ENCODE measurements around the gene PNPLA3. TPM values are rescaled to one million over a fixed set of nuclear protein-coding genes. Genes with fewer than 3 reads are reported as not detected.

The PNPLA3 gene
- polyA plus RNA-seq, 1 of the 3 experiments (the other 2 are of a cell fraction), result 3.2 TPM

- ChIA-PET CTCF (interaction anchor here (0.9 to 1.3 kb wide), 2 partner anchors 8 to 36 kb away, joined by 3 read pairs; no protein-coding TSS in a partner anchor), POLR2A (no interaction called here)
- 70% methylated on average over 13 of the region's 16 CpGs for WGBS (ENCODE audit: low lambda C conversion rate)
- no peak overlapping the region for H3K4me2 ChIP-seq
- H3K27ac ChIP-seq (ENCODE audit: low read depth in 2 of 2, low read length in 1 of 2), result no peak overlapping the region
- no peaks in the 10 kb centered on the region for H3K9me3 ChIP-seq
- no peak for TF ChIP-seq USF2 (IDR thresholded peaks at IDR 0.05; ENCODE audit: borderline replicate concordance, low read depth, low read length)
- no peak for TF ChIP-seq TEAD4 (IDR thresholded peaks at IDR 0.05; ENCODE audit: borderline replicate concordance, insufficient read depth)
- peak; percentile 35 for TF ChIP-seq FOSL2 (IDR thresholded peaks at IDR 0.05; ENCODE audit: borderline replicate concordance, low read depth)
- TF ChIP-seq NFIC (IDR thresholded peaks at IDR 0.05; ENCODE audit: borderline replicate concordance), result no peak
- TF ChIP-seq GABPA (IDR thresholded peaks at IDR 0.05; ENCODE audit: low read depth), result no peak
- peaks cover 16 to 19% of the 10 kb centered on the region in 2 experiments; a peak in 3 of 4 replicates for H3K4me1 ChIP-seq (ENCODE audit: control insufficient read depth in 1 of 2, insufficient read depth in 2 of 2, low read depth in 1 of 2, low read length in 1 of 2)
- no peak overlapping the region for H3K9ac ChIP-seq
- H3K9me2 ChIP-seq, result no peaks in the 10 kb centered on the region
- DNase-seq, result peak; percentile 12
- no peaks in the 10 kb centered on the region for H4K20me1 ChIP-seq (ENCODE audit: insufficient read depth)
- no peaks in the 10 kb centered on the region for H3K36me3 ChIP-seq (replicated peaks in 1 of 2; ENCODE audit: control insufficient read depth in 1 of 2, insufficient read depth in 2 of 2, low read length in 1 of 2)
- no peak overlapping the region for H3K4me3 ChIP-seq (ENCODE audit: low read depth in 2 of 2, low read length in 1 of 2)
- H3K79me2 ChIP-seq (ENCODE audit: insufficient read depth), result no peaks in the 10 kb centered on the region
- H3K27me3 ChIP-seq (ENCODE audit: insufficient read depth), result no peaks in the 10 kb centered on the region
- H3F3A ChIP-seq (replicated peaks; ENCODE audit: insufficient read depth), result no peaks in the 10 kb centered on the region
- H2AFZ ChIP-seq (ENCODE audit: low read depth), result no peak overlapping the region
Observed at GRCh38 chr22:43919106-43919973, 4.3 kb upstream of the PNPLA3 start.

GRCh38 chr22:43921370-43921769 lies 2.2 kb upstream of the PNPLA3 start:
- TF ChIP-seq GATA2 (CRISPR knock-in tag; IDR thresholded peaks at IDR 0.05) (no peak), TCF12 (IDR thresholded peaks at IDR 0.05) (peak; percentile 67), RFX5 (IDR thresholded peaks at IDR 0.05; ENCODE audit: low read length) (no peak), JUND (IDR thresholded peaks at IDR 0.05) (peak; percentile 42), ELF1 (IDR thresholded peaks at IDR 0.05) (no peak), SMC3 (IDR thresholded peaks at IDR 0.05; ENCODE audit: low read depth, low read length) (no peak), FOSL2 (IDR thresholded peaks at IDR 0.05; ENCODE audit: borderline replicate concordance, low read depth) (peak; percentile 67; the same call in 1 of the 2 replicates), POLR2AphosphoS5 (IDR thresholded peaks at IDR 0.05; ENCODE audit: low read depth, low read length) (no peak), CHD2 (IDR thresholded peaks at IDR 0.05; ENCODE audit: low read length, partially characterized antibody) (no peak), TAF1 (IDR thresholded peaks at IDR 0.05; ENCODE audit: borderline replicate concordance, low read depth, low read length) (no peak), EP300 (IDR thresholded peaks at IDR 0.05; ENCODE audit: borderline replicate concordance in 1 of 2, low read depth in 1 of 2, low read length in 1 of 2) (peak in 1 of 2 experiments; percentile 46; a peak in 1 of 4 replicates), RXRA (IDR thresholded peaks at IDR 0.05; ENCODE audit: borderline replicate concordance, low read depth) (no peak), FOXJ3 (CRISPR knock-in tag; IDR thresholded peaks at IDR 0.05) (no peak)
- TF ChIP-seq, protein P1, sequence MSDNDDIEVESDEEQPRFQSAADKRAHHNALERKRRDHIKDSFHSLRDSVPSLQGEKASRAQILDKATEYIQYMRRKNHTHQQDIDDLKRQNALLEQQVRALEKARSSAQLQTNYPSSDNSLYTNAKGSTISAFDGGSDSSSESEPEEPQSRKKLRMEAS (IDR thresholded peaks at IDR 0.05; ENCODE audit: low read depth), result no peak
- TF ChIP-seq, protein P2, sequence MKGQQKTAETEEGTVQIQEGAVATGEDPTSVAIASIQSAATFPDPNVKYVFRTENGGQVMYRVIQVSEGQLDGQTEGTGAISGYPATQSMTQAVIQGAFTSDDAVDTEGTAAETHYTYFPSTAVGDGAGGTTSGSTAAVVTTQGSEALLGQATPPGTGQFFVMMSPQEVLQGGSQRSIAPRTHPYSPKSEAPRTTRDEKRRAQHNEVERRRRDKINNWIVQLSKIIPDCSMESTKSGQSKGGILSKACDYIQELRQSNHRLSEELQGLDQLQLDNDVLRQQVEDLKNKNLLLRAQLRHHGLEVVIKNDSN (IDR thresholded peaks at IDR 0.05; ENCODE audit: borderline replicate concordance, low read depth), result no peak
- TF ChIP-seq, protein P3, sequence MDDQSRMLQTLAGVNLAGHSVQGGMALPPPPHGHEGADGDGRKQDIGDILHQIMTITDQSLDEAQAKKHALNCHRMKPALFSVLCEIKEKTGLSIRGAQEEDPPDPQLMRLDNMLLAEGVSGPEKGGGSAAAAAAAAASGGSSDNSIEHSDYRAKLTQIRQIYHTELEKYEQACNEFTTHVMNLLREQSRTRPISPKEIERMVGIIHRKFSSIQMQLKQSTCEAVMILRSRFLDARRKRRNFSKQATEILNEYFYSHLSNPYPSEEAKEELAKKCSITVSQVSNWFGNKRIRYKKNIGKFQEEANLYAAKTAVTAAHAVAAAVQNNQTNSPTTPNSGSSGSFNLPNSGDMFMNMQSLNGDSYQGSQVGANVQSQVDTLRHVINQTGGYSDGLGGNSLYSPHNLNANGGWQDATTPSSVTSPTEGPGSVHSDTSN (IDR thresholded peaks at IDR 0.05), result peak; percentile 57
- CTCF ChIA-PET, result interaction anchor here (0.9 to 2.8 kb wide), 2 partner anchors 10 to 24 kb away, joined by 6 to 19 read pairs; no protein-coding TSS in a partner anchor
- Histone ChIP-seq H3K9me2 (no peaks in the 10 kb centered on the region), H3K4me2 (peak overlapping the region; percentile 40; the same call in 1 of the 2 replicates), H3K9me3 (no peaks in the 10 kb centered on the region), H3K27ac (ENCODE audit: low read depth in 2 of 2, low read length in 1 of 2) (peak overlapping the region in 1 of 2 experiments; percentile 16; a peak in 1 of 4 replicates), H3K9ac (no peak overlapping the region), H3K27me3 (ENCODE audit: insufficient read depth) (no peaks in the 10 kb centered on the region), H4K20me1 (ENCODE audit: insufficient read depth) (no peaks in the 10 kb centered on the region), H3K79me2 (ENCODE audit: insufficient read depth) (no peaks in the 10 kb centered on the region), H3K4me3 (ENCODE audit: low read depth in 2 of 2, low read length in 1 of 2) (no peak overlapping the region), H3K36me3 (replicated peaks in 1 of 2; ENCODE audit: control insufficient read depth in 1 of 2, insufficient read depth in 2 of 2, low read length in 1 of 2) (no peaks in the 10 kb centered on the region), H3K4me1 (ENCODE audit: control insufficient read depth in 1 of 2, insufficient read depth in 2 of 2, low read depth in 1 of 2, low read length in 1 of 2) (peaks cover 16 to 19% of the 10 kb centered on the region in 2 experiments; a peak in 3 of 4 replicates), H3F3A (replicated peaks; ENCODE audit: insufficient read depth) (no peaks in the 10 kb centered on the region), H2AFZ (ENCODE audit: low read depth) (no peak overlapping the region)
- POLR2A ChIA-PET, result no interaction called here
- WGBS (ENCODE audit: low lambda C conversion rate), result 22% methylated on average over 3 of the region's 4 CpGs
- DNase-seq, result no peak

All from SK-N-SH (cell line).